C1 segment of cervical spinal cord (tissue), 14 donors: ENCODE results near the gene COL15A1.

ENCODE experiments used
- DNase-seq, 14 donors: peaks; one replicate each; lab custom pipeline; 2025; lab: John Stamatoyannopoulos, UW

COL15A1 gene

DNA sequence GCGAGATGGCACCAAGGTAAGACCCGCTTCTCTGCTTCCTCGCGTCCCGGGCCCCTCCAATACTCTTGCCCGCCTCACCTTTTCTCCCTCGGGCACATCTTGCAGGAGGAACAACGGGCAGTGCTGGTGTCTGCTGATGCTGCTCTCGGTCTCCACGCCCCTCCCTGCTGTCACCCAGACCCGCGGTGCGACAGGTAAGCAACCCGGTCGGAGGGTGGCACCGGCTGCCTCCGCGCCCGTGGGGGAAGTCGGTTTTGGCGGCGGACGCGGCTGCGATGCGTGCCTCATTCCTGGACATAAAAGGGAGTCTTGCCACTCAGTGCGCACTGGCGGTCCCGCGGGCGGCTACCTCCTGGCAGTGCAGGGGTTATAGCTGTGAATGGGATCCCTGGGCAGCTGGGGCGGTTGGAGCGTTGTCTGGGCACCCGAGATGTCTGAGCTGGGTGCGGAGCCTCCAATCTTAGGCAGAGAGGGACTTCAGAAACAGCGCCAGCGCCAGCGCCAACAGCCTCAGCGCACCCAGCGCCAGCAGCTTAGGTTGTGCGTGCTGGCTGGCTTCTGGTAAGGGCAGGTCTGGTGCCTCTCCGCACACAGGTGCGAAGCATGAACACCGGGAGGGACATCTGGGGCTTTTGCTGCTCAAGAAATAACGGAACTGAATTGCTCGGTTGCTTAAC lies 488 bp downstream of the COL15A1 start:
- no peak for DNase-seq

DNA sequence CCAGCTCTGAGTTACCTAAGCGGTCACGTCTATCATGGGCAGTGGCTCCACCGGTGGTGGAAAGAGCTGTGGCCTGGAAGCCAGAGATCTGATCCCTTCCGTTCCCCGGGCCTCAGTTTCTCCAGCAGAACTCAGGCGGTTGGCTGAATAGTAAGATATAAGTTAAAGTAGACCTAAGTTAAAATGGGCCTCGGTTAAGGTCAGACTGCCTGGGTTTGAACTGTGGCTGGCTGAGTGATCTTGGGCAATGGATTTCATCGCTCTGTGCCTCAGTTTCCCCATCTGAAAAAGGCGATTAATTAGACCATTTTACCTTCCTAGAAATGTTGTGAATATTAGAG lies 997 bp downstream of the COL15A1 start:
- no peak for DNase-seq

DNA sequence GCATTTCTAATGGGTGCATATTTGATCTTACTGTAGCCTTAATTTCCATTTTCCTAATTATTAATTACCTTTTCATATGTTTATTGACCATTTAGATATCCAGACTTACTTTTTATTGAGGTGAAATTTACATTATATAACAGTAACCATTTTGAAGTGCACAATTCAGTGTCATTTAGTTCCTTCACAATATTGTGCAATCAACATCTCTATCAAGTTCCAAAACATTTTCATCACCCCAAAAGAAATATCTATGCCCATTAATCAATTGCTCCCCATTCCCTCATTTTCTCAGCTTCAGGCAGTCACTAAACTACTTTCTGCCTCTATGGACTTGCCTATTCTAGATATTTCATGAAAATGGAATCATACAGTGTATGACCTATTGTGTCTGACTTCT lies 5.9 kb downstream of the COL15A1 start:
- no peak for DNase-seq

DNA sequence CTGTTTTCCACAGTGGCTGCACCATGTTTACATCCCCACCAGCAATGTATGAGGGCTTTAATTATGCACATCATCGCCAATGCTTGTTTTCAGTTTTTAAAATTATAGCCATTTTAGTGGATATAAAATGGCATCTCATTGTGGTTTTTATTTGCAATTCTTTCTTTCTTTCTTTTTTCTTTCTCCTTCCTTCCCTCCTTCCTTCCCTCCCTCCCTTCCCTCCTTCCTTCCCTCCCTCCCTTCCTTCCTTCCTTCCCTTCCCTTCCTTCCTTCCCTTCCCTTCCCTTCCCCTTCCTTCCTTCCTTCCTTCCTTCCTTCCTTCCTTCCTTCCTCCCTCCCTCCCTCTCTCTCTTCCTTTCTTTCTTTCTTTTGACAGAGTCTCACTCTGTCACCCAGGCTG lies 6.6 kb downstream of the COL15A1 start:
- no peak for DNase-seq

DNA sequence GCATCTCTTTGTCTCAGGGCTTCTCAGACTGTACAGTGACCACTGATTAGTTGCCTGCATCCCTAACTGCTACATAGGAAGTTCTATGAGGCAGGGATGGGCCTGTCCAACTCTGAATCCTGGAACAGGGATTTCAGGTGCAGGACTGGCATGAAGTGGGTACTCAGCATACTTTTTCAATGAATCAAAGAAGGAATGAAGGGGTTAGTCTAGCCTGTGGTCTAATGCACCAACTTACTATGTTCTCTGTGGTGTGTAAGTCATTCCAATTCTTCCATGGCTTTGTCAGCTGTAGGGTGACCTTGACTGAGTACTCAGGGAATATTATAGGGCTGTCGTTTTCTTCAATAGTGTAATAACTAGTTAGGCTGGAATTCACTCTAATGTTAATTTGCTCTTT lies 8.3 kb downstream of the COL15A1 start:
- no peak for DNase-seq

DNA sequence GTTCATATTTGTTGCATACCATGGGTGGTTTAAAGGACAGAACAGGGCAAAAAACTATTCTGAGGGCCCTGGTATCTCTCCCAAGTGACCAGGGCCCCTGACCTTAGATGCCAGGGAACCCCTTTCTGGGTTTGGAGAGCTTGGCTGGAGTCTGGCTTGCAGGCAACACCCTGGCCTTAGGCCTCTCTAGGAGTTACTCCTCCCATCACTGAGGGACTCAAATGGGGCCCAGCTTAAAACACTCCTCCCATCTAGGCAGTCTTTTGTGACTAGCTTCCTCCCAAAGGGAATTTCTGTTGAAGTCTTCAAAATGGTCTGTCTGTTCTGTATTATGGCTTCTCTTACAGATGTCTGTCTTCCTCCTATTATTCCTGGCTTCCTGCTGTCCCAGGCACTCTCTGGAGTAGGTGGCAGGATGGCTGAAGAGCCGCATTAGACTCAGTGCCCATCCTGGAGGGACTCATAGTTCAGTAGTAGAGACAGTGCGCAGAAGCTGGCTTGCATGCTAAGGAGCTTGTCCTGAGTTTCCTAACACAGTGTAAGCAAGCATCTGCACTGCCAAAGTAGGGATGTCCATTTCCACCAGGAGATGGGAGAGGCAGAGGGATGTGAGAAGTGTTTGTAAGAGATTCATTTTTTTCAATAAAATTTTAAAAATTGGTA lies 10.0 kb downstream of the COL15A1 start:
- DNase-seq, result no peak

DNA sequence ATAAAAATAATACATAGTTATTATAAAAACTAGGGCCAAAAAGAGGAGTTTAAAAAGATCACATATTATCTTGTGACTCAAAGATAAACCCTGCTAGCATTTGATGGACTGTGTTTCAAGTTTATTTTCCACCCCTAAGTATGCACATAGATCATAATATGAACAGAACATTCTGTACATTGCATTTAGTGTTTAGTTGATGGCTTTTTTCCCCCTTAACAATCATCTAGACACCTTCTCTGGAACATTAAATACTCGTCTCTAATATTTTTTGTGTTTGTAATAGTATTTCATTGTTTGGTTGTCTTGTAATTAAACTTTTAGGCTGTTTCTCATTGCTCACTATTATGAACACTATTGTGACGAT lies 10.5 kb downstream of the COL15A1 start:
- no peak for DNase-seq

DNA sequence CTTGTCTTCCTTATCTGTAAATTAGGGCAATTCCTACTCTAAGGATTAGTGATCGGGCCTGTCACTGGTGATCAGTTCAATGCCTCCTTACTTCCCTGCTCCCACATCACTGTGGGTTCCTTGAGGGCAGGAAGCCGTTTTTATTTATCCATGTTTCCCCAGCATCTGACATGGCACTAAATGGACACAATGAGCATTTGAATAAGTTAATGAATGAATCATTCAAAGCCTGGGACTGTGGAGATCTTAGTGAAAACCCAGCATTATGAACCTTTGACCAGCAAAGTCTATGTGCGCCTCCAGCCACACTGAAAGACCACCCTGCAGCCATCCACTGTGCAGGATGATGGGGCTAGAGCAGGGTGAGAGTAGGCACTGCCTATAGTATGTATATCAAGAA lies 11.6 kb downstream of the COL15A1 start:
- no peak for DNase-seq

DNA sequence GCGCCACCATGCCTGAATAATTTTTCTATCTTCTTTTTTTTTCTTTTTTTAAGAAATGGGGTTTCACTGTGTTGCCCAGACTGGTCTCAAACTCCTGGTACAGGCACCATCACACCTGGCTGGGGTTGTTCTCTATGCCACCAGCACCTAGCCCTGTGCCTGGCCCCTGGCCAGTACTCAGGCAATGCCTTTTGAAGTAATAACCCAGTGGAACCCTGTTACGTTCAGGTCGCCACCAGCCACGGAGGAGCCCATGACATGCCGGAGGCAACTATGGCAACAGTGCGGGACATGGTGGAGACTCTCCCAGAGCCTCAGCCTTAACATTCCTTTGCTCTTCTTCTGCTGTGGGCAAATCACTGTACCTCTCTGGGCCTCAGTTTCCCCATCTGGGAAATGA lies 14.1 kb downstream of the COL15A1 start:
- no peak for DNase-seq

DNA sequence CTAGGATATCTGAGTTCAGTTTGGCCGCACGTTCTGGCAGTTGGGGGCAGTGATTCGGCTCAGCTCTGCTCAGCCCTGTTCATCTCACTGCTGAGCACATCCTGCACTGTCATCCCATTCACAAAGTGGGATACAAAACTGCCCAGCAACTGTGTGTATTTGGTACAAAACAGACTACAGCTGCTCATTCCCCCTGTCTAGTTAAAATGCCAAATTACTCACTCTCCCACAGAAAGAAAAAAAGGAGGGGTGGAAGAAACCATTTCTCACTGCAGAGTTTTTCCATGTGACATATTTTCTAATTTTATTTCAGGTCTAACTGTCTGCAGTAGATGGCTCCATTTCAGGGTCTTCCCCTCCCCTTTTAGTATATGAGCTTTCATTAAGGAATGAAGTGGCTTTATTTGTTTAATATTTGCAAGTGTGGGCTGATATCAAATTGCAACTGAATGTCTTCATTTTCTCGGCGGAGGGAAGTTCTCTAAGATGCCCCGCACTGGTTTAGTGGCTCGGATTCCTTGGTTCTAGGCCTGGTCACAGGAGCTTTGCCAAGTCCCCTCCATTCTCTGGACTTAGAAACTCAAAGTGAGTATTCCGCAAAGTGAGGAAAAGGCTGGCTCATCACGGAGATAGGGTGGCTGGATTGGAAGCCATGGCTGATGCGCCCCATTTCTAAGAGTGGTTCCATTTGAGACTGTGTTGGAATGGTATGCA lies 14.7 kb downstream of the COL15A1 start:
- DNase-seq, result no peak

DNA sequence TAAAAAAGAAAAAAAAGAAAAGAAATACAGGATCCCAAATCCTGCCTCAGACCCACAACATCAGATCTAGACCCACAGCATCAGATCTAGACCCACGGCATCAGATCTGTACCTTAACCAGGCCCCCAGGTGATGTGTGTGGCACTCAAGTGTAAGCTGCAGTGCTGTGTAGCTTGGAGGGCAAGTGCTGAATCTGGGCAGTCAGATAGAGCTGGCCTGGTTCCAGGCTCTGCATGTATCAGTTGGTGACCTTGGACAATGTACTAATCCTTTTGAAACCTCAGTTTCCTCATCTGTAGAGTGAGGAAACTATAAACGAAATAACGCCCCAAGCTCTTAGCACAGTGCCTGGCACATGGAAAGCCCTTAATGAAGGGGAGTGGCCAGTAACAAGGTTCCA lies 16.7 kb downstream of the COL15A1 start:
- DNase-seq, result no peak

DNA sequence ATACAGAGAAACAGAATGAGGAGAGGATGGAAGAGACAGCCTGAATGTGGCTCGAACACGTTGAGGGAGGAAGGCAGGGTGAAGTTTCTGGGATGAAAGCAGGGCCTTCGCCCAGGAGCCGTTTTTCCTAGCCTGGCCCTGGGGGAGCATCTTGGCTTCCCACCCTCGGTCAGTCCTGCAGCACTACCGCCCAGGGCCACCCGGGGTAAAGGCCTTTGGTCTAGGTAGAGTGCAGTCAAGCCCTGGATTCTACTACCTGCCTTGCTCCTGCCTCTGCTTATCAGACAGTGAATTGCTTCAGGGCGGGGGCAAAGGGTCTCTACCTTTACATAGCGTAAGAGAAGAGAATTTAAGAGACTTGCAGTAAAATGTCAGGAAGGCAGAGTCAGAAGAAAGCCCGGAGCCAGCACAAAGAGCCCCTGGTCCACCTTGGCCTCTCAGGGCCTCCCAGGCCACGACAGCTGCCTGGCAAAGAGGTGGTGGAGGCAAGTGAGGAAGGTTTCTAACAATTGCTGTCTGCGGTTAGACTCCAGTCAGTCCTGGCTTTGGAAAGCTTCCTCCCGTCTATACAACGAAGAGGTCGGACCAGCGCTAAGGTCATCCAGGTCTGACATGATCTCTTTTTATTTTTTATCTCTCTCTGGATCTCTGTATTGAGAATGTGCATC lies 17.9 kb downstream of the COL15A1 start:
- DNase-seq, result no peak

DNA sequence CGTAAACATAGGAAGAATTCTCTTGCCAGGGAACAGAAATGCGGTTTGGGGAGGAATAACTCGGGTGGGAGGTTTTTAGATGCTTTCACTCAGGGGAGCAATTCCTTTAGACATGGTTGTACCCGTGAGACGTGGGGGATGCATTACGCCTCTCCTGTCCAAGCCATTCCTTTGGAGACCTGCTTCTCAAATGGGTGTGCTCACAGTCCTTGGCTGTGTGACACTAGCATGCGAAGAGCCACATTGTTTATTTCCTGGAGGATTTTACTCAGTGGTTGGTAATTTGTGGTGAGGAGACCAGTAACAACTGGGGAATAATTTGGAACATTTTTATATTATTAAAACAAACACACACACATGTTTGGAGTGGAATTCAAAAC lies 18.5 kb downstream of the COL15A1 start:
- no peak for DNase-seq

DNA sequence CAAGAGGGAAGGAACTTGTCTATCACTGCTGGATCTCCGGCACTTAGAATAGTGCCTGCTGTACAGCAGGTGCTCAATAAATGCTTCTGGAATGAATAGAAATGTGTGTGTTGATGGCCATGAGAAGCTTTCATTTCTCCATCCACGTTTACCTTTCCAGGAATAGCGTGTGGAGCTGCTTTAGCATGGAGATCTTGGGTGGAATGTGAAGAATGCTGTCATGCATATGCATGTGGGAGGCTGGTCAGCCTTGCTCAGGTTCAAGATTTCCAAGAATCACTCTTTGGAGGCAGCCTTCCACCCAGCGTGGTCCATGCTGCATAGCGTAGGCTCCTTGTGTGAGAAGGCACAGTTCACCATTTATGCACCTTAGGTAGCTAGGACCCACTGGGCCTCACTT lies 19.2 kb downstream of the COL15A1 start:
- DNase-seq, result no peak

DNA sequence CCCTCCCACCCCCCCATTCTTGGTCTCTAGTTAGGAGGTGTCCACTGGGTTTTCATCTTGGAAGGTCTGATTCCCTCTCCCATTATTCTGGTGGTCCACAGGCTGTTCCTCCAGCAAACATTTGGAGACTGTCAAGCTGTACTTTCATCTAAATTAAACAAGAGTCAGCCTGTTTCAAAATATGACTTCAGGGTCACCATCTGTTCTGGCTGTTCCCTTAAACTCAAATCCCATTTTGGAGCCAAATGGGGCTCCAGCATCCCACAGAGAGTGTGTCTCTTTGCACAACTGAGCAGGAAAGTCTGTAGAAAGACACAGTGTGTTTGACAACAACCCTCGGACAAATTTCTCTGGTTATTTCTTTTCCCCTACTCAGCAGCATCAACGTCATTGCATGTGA lies 20.5 kb downstream of the COL15A1 start:
- peak in 1 of 14 donors; percentile 41 for DNase-seq

DNA sequence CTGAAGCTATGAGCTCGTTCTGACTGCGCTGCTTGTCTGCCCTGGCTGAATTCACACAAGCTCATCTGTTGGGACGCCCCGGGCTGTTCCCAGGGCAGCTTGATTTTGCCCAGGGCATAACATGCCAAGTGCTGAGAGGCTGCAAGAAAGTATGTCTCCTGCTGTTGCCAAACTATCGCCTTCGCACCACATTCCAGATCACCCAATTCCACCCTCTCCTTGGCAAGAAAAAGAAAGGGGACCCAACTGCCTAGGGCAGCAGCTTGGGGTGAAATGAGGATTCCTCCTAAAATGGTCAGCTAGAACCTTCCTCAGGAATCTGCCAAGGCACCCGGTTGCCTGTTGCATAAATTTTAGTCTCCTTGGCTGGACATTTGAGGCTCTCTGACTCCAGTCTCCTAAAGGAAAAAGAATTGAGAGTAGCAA lies 21.2 kb downstream of the COL15A1 start:
- no peak for DNase-seq

DNA sequence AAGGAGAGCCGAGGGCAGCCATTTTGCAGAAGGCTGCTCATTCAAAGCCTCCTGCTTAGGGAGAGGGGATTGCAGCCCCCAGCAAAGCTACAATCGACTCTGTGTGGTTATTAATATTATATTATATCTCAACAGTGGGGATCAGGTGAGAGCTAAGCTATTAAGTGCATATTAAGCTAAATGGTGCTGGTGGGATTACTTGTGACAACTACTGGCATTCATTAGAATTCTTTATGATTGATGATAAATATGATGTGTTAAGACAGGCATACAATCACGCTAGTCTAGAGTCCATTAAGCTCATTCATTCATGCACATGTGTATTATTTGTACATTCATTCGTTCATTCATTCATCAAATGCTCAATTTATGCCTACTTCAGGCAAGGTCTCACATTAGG lies 23.0 kb downstream of the COL15A1 start:
- DNase-seq, result no peak

DNA sequence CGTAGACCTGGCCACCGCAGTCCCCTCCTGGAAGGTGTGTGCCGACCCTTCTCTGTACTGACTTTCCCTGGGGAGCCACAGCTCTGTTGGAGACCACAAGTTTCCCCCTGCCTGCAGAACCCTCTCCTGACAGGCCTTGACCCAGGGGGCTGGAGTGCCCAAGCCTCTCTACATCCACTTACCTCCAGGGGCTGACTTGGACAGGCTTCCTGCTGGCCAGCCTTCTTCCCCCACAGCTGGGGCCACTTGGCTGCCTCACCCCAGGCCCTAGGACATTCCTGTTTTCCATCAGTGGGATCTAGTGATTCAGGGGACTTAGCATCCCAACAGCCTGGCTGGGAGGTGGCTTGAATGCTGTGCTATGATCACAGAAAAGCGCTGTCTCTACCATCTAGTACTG lies 23.6 kb downstream of the COL15A1 start:
- DNase-seq, result no peak

DNA sequence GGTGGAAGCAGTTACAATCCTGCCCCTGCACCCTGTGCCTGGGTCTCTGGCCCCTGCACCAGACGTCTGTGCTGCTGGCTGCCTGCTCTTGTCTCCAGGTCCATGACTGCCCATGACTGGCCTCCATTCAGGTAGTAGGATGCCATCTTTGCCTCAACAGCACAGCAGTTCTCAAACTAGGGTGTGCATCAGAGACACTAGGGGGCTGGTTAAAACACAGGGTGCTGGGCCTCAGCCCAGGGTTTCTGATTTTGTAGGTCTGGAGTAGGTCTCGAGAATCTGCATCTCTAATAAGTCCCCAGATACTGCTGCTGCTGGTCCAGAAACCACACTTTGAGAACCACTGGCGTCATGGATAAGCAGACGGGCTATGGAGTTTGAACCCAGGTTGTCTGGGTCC lies 24.0 kb downstream of the COL15A1 start:
- no peak for DNase-seq

DNA sequence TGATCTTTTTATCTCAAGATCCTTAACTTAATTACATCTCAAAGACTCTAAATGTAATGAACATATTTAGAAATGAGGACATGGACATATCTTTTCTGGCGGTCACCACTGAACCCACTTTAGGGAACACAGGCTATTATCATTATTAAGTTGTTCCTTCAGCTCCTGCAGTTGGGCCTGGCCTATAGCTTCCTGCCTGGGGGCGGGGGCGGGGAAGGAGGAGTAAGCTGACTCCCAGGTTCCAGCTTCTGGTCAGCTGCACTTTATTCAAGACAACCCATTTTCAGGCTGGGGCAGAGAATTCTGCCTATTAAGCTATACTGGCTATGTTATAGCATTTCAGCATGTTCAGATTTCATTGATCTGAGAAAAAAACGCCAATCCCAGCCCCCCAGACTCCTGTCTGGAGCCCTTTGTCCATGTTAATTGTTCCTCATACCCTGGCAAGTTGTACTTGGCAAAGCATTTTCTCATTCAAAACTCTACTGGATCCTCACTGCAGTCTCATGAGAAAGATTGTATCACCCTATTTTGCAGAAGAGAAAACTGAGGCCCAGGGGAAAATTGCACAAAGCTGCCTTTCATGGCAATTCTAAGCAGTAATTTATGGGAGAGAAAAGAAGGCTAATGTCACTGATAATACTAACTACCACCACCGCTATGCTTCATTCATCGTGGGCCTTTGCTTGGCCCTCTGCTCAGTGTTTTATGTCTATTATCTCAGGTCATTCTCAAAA lies 25.1 kb downstream of the COL15A1 start:
- no peak for DNase-seq

DNA sequence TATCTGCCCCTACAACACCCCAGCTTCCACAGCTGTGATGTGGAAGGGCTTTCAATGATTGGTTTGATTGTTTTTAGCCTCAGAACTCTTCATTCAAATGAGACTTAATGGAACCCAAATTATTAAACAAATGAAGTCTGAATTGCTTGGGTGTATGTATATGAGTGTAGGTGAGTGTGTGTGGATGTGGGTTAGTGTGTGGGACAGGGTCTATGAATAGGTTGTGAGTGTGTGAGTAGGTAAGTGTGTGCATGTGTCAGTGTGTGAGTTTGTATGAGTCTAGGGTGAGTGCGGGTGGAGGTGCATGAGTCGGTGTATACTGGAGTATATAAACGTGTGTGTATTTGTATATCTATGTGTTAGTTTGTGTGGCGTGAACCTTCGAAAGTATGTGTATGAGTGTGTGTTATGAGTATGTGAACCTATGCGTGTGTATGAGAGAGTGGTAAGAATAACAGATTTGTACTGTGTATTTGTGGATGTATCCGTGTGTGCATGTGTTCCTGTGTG lies 26.9 kb downstream of the COL15A1 start:
- peak in 1 of 14 donors; percentile 36 for DNase-seq
